Transverse colon (tissue), 4 donors: ENCODE data around the gene NCOA5. TPM values are rescaled to one million over a fixed set of nuclear protein-coding genes. Genes with fewer than 3 reads are reported as not detected.

Experiments
- DNase-seq: peaks from one replicate; pipeline ENCODE4 v3.0.0-alpha.2; 2019
- H3K27ac ChIP-seq, 4 donors: fragments of 200-600 bp; sonication (generic); 2 replicates each; pipeline ENCODE4 v1.5.1; 2016 to 2018; ENCODE audit warnings: inconsistent platforms in 4 of 4
- H3K27me3 ChIP-seq: fragments of 200-600 bp; sonication (generic); 2 replicates; pipeline ENCODE4 v1.5.1; 2017; ENCODE audit warnings: inconsistent platforms
- H3K36me3 ChIP-seq, 4 donors: fragments of 200-600 bp; sonication (generic); 2 replicates each; pipeline ENCODE4 v1.5.1; 2017 to 2019; ENCODE audit warnings: inconsistent platforms in 4 of 4
- H3K4me1 ChIP-seq, 4 donors: fragments of 200-600 bp; sonication (generic); 2 replicates each; pipeline ENCODE4 v1.5.1; 2017 to 2020; ENCODE audit warnings: inconsistent platforms in 4 of 4
- H3K4me3 ChIP-seq, 4 donors: fragments of 200-600 bp; sonication (generic); 1 replicate in 1 of 4; 2 replicates in 3 of 4; pipeline versions ENCODE4 v1.5.1 to v1.6.1; 2017 to 2019; ENCODE audit warnings: inconsistent platforms in 4 of 4
- H3K9me3 ChIP-seq, 2 donors: fragments of 200-600 bp; sonication (generic); 2 replicates each; pipeline ENCODE4 v1.5.1; 2017 to 2019; ENCODE audit warnings: inconsistent platforms in 2 of 2
- CTCF ChIP-seq, 5 experiments: fragments of 200-600 bp in 3 of 5; fragments of 450-650 bp in 2 of 5; sonication (generic) in 3 of 5; IDR thresholded peaks; 1 replicate in 2 of 5; 2 replicates in 3 of 5; pipeline ENCODE4 v1.5.1; 2016 to 2017; ENCODE audit warnings: antibody characterized with exemption in 5 of 5, inconsistent platforms in 3 of 5, mild to moderate bottlenecking in 2 of 5, moderate library complexity in 1 of 5
- EP300 ChIP-seq: sonication (generic); formaldehyde crosslinking; IDR thresholded peaks from one replicate; pipeline ENCODE4 v1.6.1; 2017; ENCODE audit warnings: antibody characterized with exemption, low read depth
- POLR2A ChIP-seq: fragments of 450-650 bp; IDR thresholded peaks from one replicate; pipeline ENCODE4 v1.6.1; 2016; ENCODE audit warnings: antibody characterized with exemption, mild to moderate bottlenecking, moderate library complexity
- POLR2AphosphoS5 ChIP-seq, 3 donors: sonication (generic); formaldehyde crosslinking; IDR thresholded peaks; one replicate each; pipeline ENCODE4 v1.6.1; 2016; ENCODE audit warnings: antibody characterized with exemption in 3 of 3
- WGBS, 2 donors: methylation state at CpG; one replicate each; pipeline ENCODE4 v1.1.5; 2018; ENCODE audit warnings: low coverage in 1 of 2; 5-methylcytosine and 5-hydroxymethylcytosine counted together
- in situ Hi-C, 4 donors: fragments of 200-750 bp; cut with MboI; loops; one replicate each; pipeline versions ENCODE4 v1.15.0 to v1.15.1; 2017; ENCODE audit warnings: low sequenced_read_pairs in 3 of 4, low pct_ligation_motif_present in 1 of 4, low pct_unique_long_range_greater_than_20kb in 1 of 4
- intact Hi-C: fragments of 100-400 bp; cut with DNase I; formaldehyde crosslinking; loops from one replicate; pipeline ENCODE4 v1.15.1; 2023; ENCODE audit warnings: low total_unique reads
- total RNA-seq, 4 donors: library from RNA; depleted of rRNA; stranded (reverse); fragments of >200 nt; gene quantifications; one replicate each; pipeline ENCODE4 v1.1.0, GENCODE V29; 2016

Gene NCOA5
- total RNA-seq, 4 donors from 2014 or later, result 18.3 to 97.3 (median 27.3) TPM

GRCh38 chr20:46040902-46041535 is 48.7 kb downstream of the NCOA5 start:
- intact Hi-C loops (no loop called here), in situ Hi-C loops (no loop called here)
- WGBS, 2 donors, result 5 to 38% methylated on average over 10 to 18 of the region's 18 CpGs
- TF ChIP-seq POLR2A (no peak), EP300 (no peak), POLR2AphosphoS5 (IDR thresholded peaks at IDR 0.05) (no peak), CTCF (IDR thresholded peaks at IDR 0.05) (no peak)
- no peak for DNase-seq
- H3K36me3 ChIP-seq, result no peaks in the 10 kb centered on the region
- peaks cover 15% of the 10 kb centered on the region for H3K27me3 ChIP-seq
- no peak overlapping the region for H3K4me3 ChIP-seq
- no peak overlapping the region for H3K27ac ChIP-seq
- H3K9me3 ChIP-seq, result no peaks in the 10 kb centered on the region
- no peaks in the 10 kb centered on the region for H3K4me1 ChIP-seq

DNA sequence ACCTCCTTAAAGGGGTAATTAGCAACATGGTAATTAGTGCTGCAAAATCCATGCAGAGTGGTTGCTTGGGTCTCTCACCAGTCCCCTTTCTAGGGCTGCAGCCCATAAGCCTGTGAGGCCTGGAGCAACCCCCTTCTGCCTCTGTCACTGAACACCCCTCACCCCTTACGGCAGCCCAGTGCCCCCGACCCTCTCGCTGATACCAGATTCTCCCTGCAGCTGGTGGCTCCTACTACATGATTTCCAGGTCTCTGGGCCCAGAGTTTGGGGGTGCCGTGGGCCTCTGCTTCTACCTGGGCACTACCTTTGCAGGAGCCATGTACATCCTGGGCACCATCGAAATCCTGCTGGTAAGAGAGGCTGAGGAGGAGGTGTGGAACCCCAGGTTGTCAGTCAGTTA is 52.7 kb downstream of the NCOA5 start:
- no peak for DNase-seq
- no peaks in the 10 kb centered on the region for H3K36me3 ChIP-seq
- no peaks in the 10 kb centered on the region for H3K9me3 ChIP-seq
- intact Hi-C loops (no loop called here), in situ Hi-C loops (no loop called here)
- no peak overlapping the region for H3K4me3 ChIP-seq
- peaks cover 41% of the 10 kb centered on the region for H3K27me3 ChIP-seq
- 69% methylated on average over 5 of the region's 5 CpGs; no CpG with 5 or more reads in 1 of the 2 donors for WGBS, 2 donors
- no peak for TF ChIP-seq CTCF (IDR thresholded peaks at IDR 0.05)
- TF ChIP-seq EP300, result no peak
- no peak overlapping the region for H3K27ac ChIP-seq
- peaks cover 0 to under 1% (median under 1%) of the 10 kb centered on the region in 4 donors for H3K4me1 ChIP-seq

GRCh38 chr20:46036370-46036769 is 53.4 kb downstream of the NCOA5 start:
- Histone ChIP-seq H3K9me3 (no peaks in the 10 kb centered on the region), H3K36me3 (no peaks in the 10 kb centered on the region), H3K27me3 (peaks cover 41% of the 10 kb centered on the region), H3K4me1 (peaks cover 0 to 7% (median 2%) of the 10 kb centered on the region in 4 donors), H3K4me3 (no peak overlapping the region), H3K27ac (no peak overlapping the region)
- 89 to 100% methylated on average over 2 to 8 of the region's 8 CpGs for WGBS, 2 donors
- intact Hi-C loops, result no loop called here
- TF ChIP-seq POLR2AphosphoS5 (IDR thresholded peaks at IDR 0.05), result no peak
- TF ChIP-seq POLR2A, result no peak
- no peak for TF ChIP-seq EP300
- no peak for TF ChIP-seq CTCF (IDR thresholded peaks at IDR 0.05)
- DNase-seq, result no peak
- in situ Hi-C loops, result no loop called here

DNA sequence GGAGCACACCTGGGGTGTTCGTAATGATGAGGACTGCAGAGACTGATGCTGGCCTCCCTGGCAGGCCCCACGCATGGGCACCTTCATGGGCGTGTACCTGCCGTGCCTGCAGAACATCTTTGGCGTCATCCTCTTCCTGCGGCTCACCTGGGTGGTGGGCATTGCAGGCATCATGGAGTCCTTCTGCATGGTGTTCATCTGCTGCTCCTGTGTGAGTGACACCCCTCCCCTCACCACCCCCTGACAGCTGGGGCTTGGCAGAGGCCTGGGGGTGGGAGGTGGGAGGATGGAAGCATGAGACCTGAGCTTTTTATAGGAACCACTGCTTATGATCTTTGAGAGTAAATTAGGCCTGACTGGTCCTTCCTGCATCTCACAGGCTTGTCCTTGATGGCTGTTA is 54.0 kb downstream of the NCOA5 start:
- 73 to 100% methylated on average over 1 to 6 of the region's 6 CpGs for WGBS, 2 donors

More for the DNA sequence above, 54.0 kb downstream of the NCOA5 start:
- no peak overlapping the region for H3K4me3 ChIP-seq
- H3K4me1 ChIP-seq, result peaks cover 0 to 7% (median 2%) of the 10 kb centered on the region in 4 donors
- no peaks in the 10 kb centered on the region for H3K36me3 ChIP-seq
- H3K27me3 ChIP-seq, result peaks cover 48% of the 10 kb centered on the region
- no peak overlapping the region for H3K27ac ChIP-seq
- H3K9me3 ChIP-seq, result no peaks in the 10 kb centered on the region
- no peak for TF ChIP-seq EP300
- TF ChIP-seq POLR2AphosphoS5 (IDR thresholded peaks at IDR 0.05), result no peak
- no peak for TF ChIP-seq CTCF (IDR thresholded peaks at IDR 0.05)
- TF ChIP-seq POLR2A, result no peak
- intact Hi-C loops (no loop called here), in situ Hi-C loops (no loop called here)
- no peak for DNase-seq
